K562 (cell line): ENCODE measurements around the gene MKNK1. TPM values are rescaled to one million over a fixed set of nuclear protein-coding genes. Genes with fewer than 3 reads are reported as not detected.

ENCODE experiments used
- ATAC-seq: fragments of 200-7000 bp; cut with Tn5 transposase; 3 replicates; pipeline ENCODE4 v1.9.1; 2020; ENCODE audit warnings: moderate library complexity
- BruUV-seq: library from RNA; stranded (reverse); fragments of 400-500 nt; replicated peaks from 2 replicates; lab custom pipeline; 2021; lab: Mats Ljungman, UMichigan
- CTCF ChIA-PET: fragments of 300-600 bp; formaldehyde crosslinking; extraction: SDS; loops from one replicate; lab custom pipeline; 2021; ENCODE audit warnings: low intra/inter-chr PET ratio; lab: Yijun Ruan, JAX
- POLR2A ChIA-PET: fragments of 300-600, 350-650 bp; sonication (Branson Sonifier 250); formaldehyde crosslinking; extraction: SDS; loops from one replicate; lab custom pipeline; 2021; ENCODE audit warnings: antibody characterized with exemption, inconsistent platforms; lab: Yijun Ruan, JAX
- DNase-seq, 4 experiments: peaks; one replicate each; pipeline versions ENCODE4 v3.0.0 to v3.0.0-alpha.2; 2011 to 2018; ENCODE audit warnings: low spot score in 3 of 4, mixed read lengths in 3 of 4; ENCODE audit errors: extremely low read depth in 1 of 4
- FAIRE-seq: peaks from 2 replicates; lab custom pipeline; 2011; peaks lifted over from hg19 to GRCh38; lab: Jason Lieb, UNC
- H2AFZ ChIP-seq: 2 replicates; pipeline ENCODE4 v1.6.0; 2011; ENCODE audit warnings: low read depth, low read length, control low read depth, inconsistent platforms
- H3K27ac ChIP-seq: fragments of 200-600 bp; 3 replicates; pipeline ENCODE4 v1.8.0; 2011; ENCODE audit warnings: low read depth, mild to moderate bottlenecking, control low read depth, inconsistent platforms, low read length, moderate library complexity, mixed read lengths; ENCODE audit errors: extremely low read depth
- H3K27me3 ChIP-seq, 2 experiments: fragments of 300-600 bp in 1 of 2; 2 replicates in 1 of 2; 3 replicates in 1 of 2; pipeline versions ENCODE4 v1.6.0 to v1.8.0; 2011; ENCODE audit warnings: inconsistent platforms in 2 of 2, low read length in 2 of 2, mild to moderate bottlenecking in 1 of 2, mixed read lengths in 1 of 2, moderate library complexity in 1 of 2; ENCODE audit not compliant: control insufficient read depth in 2 of 2, insufficient read depth in 2 of 2
- H3K36me3 ChIP-seq: fragments of 300-600 bp; 3 replicates; pipeline ENCODE4 v1.8.0; 2011; ENCODE audit warnings: mild to moderate bottlenecking, low read length, inconsistent platforms; ENCODE audit not compliant: control insufficient read depth, insufficient read depth
- H3K4me1 ChIP-seq, 2 experiments: fragments of 200-600 bp in 1 of 2; replicated peaks in 1 of 2; 2 replicates in 1 of 2; 3 replicates in 1 of 2; pipeline versions ENCODE4 v1.5.1 to v1.8.0; 2011; ENCODE audit warnings: inconsistent platforms in 2 of 2, low read length in 2 of 2, mild to moderate bottlenecking in 1 of 2, mixed read lengths in 1 of 2, moderate library complexity in 1 of 2; ENCODE audit not compliant: control insufficient read depth in 2 of 2, insufficient read depth in 2 of 2
- H3K4me2 ChIP-seq: 2 replicates; pipeline ENCODE4 v1.6.1; 2011; ENCODE audit warnings: low read length, control low read depth, inconsistent platforms, mixed read lengths; ENCODE audit not compliant: insufficient read depth
- H3K4me3 ChIP-seq: fragments of 200-600 bp; sonication (generic), shearing (Covaris generic); 2 replicates; pipeline ENCODE4 v1.5.1; 2016; ENCODE audit warnings: control low read depth, inconsistent platforms
- H3K79me2 ChIP-seq: fragments of 200-600 bp; 3 replicates; pipeline ENCODE4 v1.8.0; 2011; ENCODE audit warnings: low read length, inconsistent platforms; ENCODE audit not compliant: control insufficient read depth, insufficient read depth
- H3K9ac ChIP-seq, 2 experiments: 2 replicates each; pipeline versions ENCODE4 v1.6.0 to v1.6.1; 2011; ENCODE audit warnings: low read depth in 2 of 2, low read length in 2 of 2, control low read depth in 1 of 2, inconsistent platforms in 1 of 2, mild to moderate bottlenecking in 1 of 2, mixed read lengths in 1 of 2; ENCODE audit not compliant: insufficient read depth in 1 of 2
- H3K9me1 ChIP-seq: one replicate; pipeline ENCODE4 v1.6.0; 2011; ENCODE audit warnings: inconsistent platforms, mild to moderate bottlenecking, low read length, moderate library complexity; ENCODE audit not compliant: control insufficient read depth, insufficient read depth
- H3K9me3 ChIP-seq: replicated peaks from 2 replicates; pipeline ENCODE4 v1.5.1; 2011; ENCODE audit warnings: low read depth, low read length, inconsistent platforms; ENCODE audit not compliant: control insufficient read depth, insufficient read depth
- H4K20me1 ChIP-seq: replicated peaks from 2 replicates; pipeline ENCODE4 v1.6.1; 2011; ENCODE audit warnings: low read length, inconsistent platforms, mixed read lengths; ENCODE audit not compliant: control insufficient read depth, insufficient read depth
- ARNT ChIP-seq, 2 experiments: fragments of 450-650 bp; IDR thresholded peaks; 2 replicates each; pipeline ENCODE4 v1.6.1; 2016; ENCODE audit warnings: mild to moderate bottlenecking in 1 of 2
- ETV6 ChIP-seq, 3 experiments: fragments of 150-350 bp in 1 of 3; sonication (generic) in 1 of 3; formaldehyde crosslinking in 1 of 3; IDR thresholded peaks; 2 replicates each; pipeline versions ENCODE4 v1.6.1 to v1.8.0; 2014 to 2022; ENCODE audit warnings: borderline replicate concordance in 2 of 3, low read depth in 2 of 3, antibody characterized with exemption in 1 of 3, low read length in 1 of 3, mild to moderate bottlenecking in 1 of 3, missing genetic modification reagents in 1 of 3
- MAFK ChIP-seq: IDR thresholded peaks from 2 replicates; pipeline ENCODE4 v1.6.1; 2011; ENCODE audit warnings: low read length, improper control_type of control experiment
- MAZ ChIP-seq, 2 experiments: fragments of 450-650 bp in 1 of 2; sonication (generic) in 1 of 2; formaldehyde crosslinking; IDR thresholded peaks in 1 of 2; conservative IDR thresholded peaks in 1 of 2; 2 replicates each; pipeline versions ENCODE4 v1.4.0 to v1.5.0; 2020; ENCODE audit warnings: mild to moderate bottlenecking in 1 of 2, missing genetic modification reagents in 1 of 2
- MBD1 ChIP-seq: fragments of 250-450 bp; sonication (Bioruptor Pico); IDR thresholded peaks from 2 replicates; pipeline ENCODE4 v1.8.0; 2022; ENCODE audit warnings: inconsistent platforms
- ZMIZ1 ChIP-seq, 2 experiments: fragments of 150-350 bp in 1 of 2; IDR thresholded peaks; 2 replicates each; pipeline ENCODE4 v1.6.1; 2012 to 2016; ENCODE audit warnings: low read depth in 2 of 2, low read length in 2 of 2, mild to moderate bottlenecking in 1 of 2, moderate library complexity in 1 of 2
- ZNF384 ChIP-seq: IDR thresholded peaks from 2 replicates; pipeline ENCODE4 v1.6.1; 2012; ENCODE audit warnings: low read depth, low read length, improper control_type of control experiment
- WGBS: fragments of 100-300 bp; shearing (Covaris generic); methylation state at CpG from one replicate; pipeline ENCODE4 v1.1.6; 2016; ENCODE audit warnings: low coverage, mixed read lengths; ENCODE audit not compliant: insufficient coverage; ENCODE audit errors: missing lambda C conversion rate; 5-methylcytosine and 5-hydroxymethylcytosine counted together
- in situ Hi-C: fragments of 300-500 bp; cut with MboI; formaldehyde crosslinking; loops from 4 replicates; pipeline ENCODE4 v1.15.0; 2018; ENCODE audit warnings: inconsistent platforms, mixed read lengths
- intact Hi-C: fragments of 100-400 bp; cut with micrococcal nuclease; formaldehyde crosslinking; loops from 2 replicates; pipeline ENCODE4 v1.14.2; 2022
- polyA plus RNA-seq, 8 experiments: library from polyadenylated mRNA; depleted of rRNA in 4 of 8; stranded (reverse) in 5 of 8; unstranded in 3 of 8; fragments of >200 nt; fragmentation: Nextera tagmentation in 2 of 8; fragmentation: Illumina TruSeq in 1 of 8; extraction: Ambion mirVana in 2 of 8; extraction: Trizol in 1 of 8; gene quantifications; 2 replicates each; pipeline versions ENCODE4 v1.2.1 to v1.2.3, GENCODE V29; 2011 to 2014; ENCODE audit warnings: inconsistent platforms in 1 of 8, missing spikeins in 1 of 8
- total RNA-seq, 7 experiments: library from RNA; depleted of rRNA in 6 of 7; stranded (reverse); fragments of >200 nt in 6 of 7; fragmentation: Illumina TruSeq in 2 of 7; extraction: Trizol in 2 of 7; gene quantifications; 2 replicates each; pipeline versions ENCODE4 v1.2.1 to v1.2.3, GENCODE V29; 2011 to 2021; ENCODE audit warnings: low replicate concordance in 1 of 7
- TF ChIP-seq, protein P1 (sequence below), 2 experiments: fragments of 450-650 bp; conservative IDR thresholded peaks; 2 replicates each; pipeline ENCODE4 v1.6.1; 2017; ENCODE audit warnings: mild to moderate bottlenecking in 2 of 2, moderate library complexity in 2 of 2

The MKNK1 gene
- total and polyA plus RNA-seq, 9 of the 15 experiments (the other 6 are each of a cell fraction or from before 2014, with no cell fraction given) = 27.7 to 51.3 (median 43.7) TPM

DNA sequence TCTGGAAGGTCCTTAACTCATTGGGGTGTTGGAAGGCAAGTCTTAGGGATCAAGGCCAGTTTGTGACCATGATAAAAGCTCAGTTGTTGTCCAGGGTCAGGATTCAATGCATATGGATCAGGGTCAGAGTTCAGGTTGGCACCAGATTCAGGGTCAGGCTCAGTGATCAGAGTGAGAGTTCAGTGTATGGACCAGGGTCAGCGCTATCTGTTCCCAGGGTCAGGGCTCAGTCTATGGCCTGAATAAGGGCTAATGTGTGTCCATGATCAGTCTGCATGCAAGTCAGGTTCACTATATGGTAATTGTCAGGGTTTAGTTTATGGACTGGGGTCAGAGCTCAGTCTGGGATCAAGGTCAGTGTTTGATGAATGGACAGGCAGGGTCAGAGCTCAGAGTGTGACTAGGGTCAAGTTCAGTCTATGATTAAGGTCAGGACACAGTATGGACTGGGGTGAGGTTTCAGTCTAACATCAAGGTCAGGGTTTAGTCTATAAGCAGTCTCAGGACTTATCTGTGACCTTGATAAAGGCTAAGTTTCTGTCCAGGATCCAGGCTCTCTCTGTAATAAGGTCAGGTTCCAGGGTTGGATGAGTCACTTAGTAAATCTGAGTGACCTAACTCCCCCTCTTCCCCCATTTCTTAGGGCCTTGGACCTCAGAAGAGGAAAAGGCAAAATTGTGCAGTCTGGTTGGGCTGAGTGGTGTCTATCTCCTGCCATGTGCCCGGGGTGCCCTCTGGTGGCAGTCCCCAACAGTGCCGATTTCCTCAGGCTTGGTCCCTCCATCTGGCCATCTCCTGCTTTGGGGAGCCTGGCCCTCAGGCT, 76.4 kb downstream of the MKNK1 start:
- H3K9me3 ChIP-seq = no peaks in the 10 kb centered on the region
- ChIA-PET POLR2A (interaction anchor here (0.6 to 2.4 kb wide), 11 partner anchors 10 to 117 kb away, joined by 3 to 7 read pairs (median 4); no protein-coding TSS in a partner anchor), CTCF (interaction anchor here (0.6 to 7.0 kb wide), 8 partner anchors 21 to 198 kb away, joined by 3 to 144 read pairs (median 10); no protein-coding TSS in a partner anchor)
- H2AFZ ChIP-seq = peak overlapping the region; percentile 77; the same call in 1 of the 2 replicates
- ATAC-seq = peak; percentile 87
- peak; percentile 99 for FAIRE-seq
- BruUV-seq = no TSS peak
- intact Hi-C loops = loop anchor here (1.0 to 2.0 kb wide), 5 partner anchors 50 to 195 kb away; no protein-coding TSS in a partner anchor
- H3K4me2 ChIP-seq = peak overlapping the region; percentile 12
- peak; percentile 87 to 94 (median 89) for DNase-seq
- 19% methylated on average over 3 of the region's 3 CpGs for WGBS
- H3K4me3 ChIP-seq = no peak overlapping the region
- no peaks in the 10 kb centered on the region for H3K27me3 ChIP-seq
- H3K79me2 ChIP-seq = no peaks in the 10 kb centered on the region
- no peaks in the 10 kb centered on the region for H3K9me1 ChIP-seq
- H4K20me1 ChIP-seq = no peaks in the 10 kb centered on the region
- H3K36me3 ChIP-seq = no peaks in the 10 kb centered on the region
- H3K27ac ChIP-seq = no peak overlapping the region; the same call in 2 of the 3 replicates
- H3K4me1 ChIP-seq = peaks cover 47 to 50% of the 10 kb centered on the region in 2 experiments
- in situ Hi-C loops = loop anchor here (5.0 kb wide), 2 partner anchors 50 to 80 kb away; no protein-coding TSS in a partner anchor
- H3K9ac ChIP-seq = no peak overlapping the region; a peak in 1 of 4 replicates
- TF ChIP-seq MBD1 (no peak), ZMIZ1 (IDR thresholded peaks at IDR 0.05; ENCODE audit: low read depth in 2 of 2, low read length in 2 of 2) (0 out of 4 replicates have a peak, but pooled peaks of 1 of the 2 experiments have one; percentile 41), ARNT (IDR thresholded peaks at IDR 0.05) (peak in 1 of 2 experiments; percentile 72; a peak in 1 of 4 replicates), ZNF384 (peak; percentile 89), MAFK (0 out of 2 replicates have a peak, but pooled peaks have one; percentile 9), MAZ (CRISPR knock-in tag; conservative IDR thresholded peaks at IDR 0.05 in 1 of 2, IDR thresholded peaks at IDR 0.05 in 1 of 2) (peak in 1 of 2 experiments; percentile 74; a peak in 3 of 4 replicates), ETV6 (IDR thresholded peaks at IDR 0.05; ENCODE audit: borderline replicate concordance in 1 of 2, low read depth in 2 of 2, low read length in 1 of 2) (peak in 1 of 2 experiments; percentile 34; a peak in 1 of 4 replicates), ETV6 (CRISPR knock-in tag; IDR thresholded peaks at IDR 0.05; ENCODE audit: borderline replicate concordance) (no peak)
- TF ChIP-seq, protein P1, sequence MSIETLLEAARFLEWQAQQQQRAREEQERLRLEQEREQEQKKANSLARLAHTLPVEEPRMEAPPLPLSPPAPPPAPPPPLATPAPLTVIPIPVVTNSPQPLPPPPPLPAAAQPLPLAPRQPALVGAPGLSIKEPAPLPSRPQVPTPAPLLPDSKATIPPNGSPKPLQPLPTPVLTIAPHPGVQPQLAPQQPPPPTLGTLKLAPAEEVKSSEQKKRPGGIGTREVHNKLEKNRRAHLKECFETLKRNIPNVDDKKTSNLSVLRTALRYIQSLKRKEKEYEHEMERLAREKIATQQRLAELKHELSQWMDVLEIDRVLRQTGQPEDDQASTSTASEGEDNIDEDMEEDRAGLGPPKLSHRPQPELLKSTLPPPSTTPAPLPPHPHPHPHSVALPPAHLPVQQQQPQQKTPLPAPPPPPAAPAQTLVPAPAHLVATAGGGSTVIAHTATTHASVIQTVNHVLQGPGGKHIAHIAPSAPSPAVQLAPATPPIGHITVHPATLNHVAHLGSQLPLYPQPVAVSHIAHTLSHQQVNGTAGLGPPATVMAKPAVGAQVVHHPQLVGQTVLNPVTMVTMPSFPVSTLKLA (conservative IDR thresholded peaks at IDR 0.05) = peak in 1 of 2 experiments; percentile 39; a peak in 2 of 4 replicates
